Right lobe of liver (tissue), 6 donors: ENCODE data around the gene MEOX1. TPM values are rescaled to one million over a fixed set of nuclear protein-coding genes. Genes with fewer than 3 reads are reported as not detected.

ENCODE experiments used
- ATAC-seq, 4 donors: fragments of 200-7000 bp; cut with Tn5 transposase; one replicate each; pipeline ENCODE4 v1.9.1; 2020; ENCODE audit warnings: mild to moderate bottlenecking in 4 of 4, moderate library complexity in 4 of 4
- DNase-seq, 3 donors: peaks; one replicate each; pipeline ENCODE4 v3.0.0-alpha.2; 2020
- H3K27ac ChIP-seq, 3 donors: fragments of 200-600 bp; one replicate each; pipeline ENCODE4 v1.8.0; 2022
- H3K27me3 ChIP-seq, 2 donors: fragments of 200-600 bp; one replicate each; pipeline ENCODE4 v1.8.0; 2022
- H3K36me3 ChIP-seq, 4 donors: fragments of 200-600 bp; sonication (generic) in 1 of 4; one replicate each; pipeline versions ENCODE4 v1.5.1 to v1.8.0; 2017 to 2022; ENCODE audit warnings: control low read depth in 1 of 4
- H3K4me1 ChIP-seq, 4 donors: fragments of 200-600 bp; sonication (generic) in 1 of 4; one replicate each; pipeline versions ENCODE4 v1.5.1 to v1.8.0; 2017 to 2022; ENCODE audit warnings: control low read depth in 1 of 4
- H3K4me3 ChIP-seq, 3 donors: fragments of 200-600 bp; one replicate each; pipeline ENCODE4 v1.8.0; 2022
- H3K9me3 ChIP-seq, 4 donors: fragments of 200-600 bp; sonication (generic) in 1 of 4; one replicate each; pipeline versions ENCODE4 v1.5.1 to v1.8.0; 2017 to 2022; ENCODE audit warnings: control low read depth in 1 of 4
- CTCF ChIP-seq, 4 donors: fragments of 200-600 bp in 3 of 4; fragments of 450-650 bp in 1 of 4; IDR thresholded peaks; one replicate each; pipeline versions ENCODE4 v1.5.1 to v1.8.0; 2016 to 2022; ENCODE audit warnings: antibody characterized with exemption in 4 of 4, mild to moderate bottlenecking in 2 of 4
- POLR2A ChIP-seq: fragments of 450-650 bp; IDR thresholded peaks from one replicate; pipeline ENCODE4 v1.6.1; 2017; ENCODE audit warnings: antibody characterized with exemption, mild to moderate bottlenecking
- WGBS: methylation state at CpG from one replicate; pipeline ENCODE4 v1.1.6; 2018; ENCODE audit warnings: low coverage, low lambda C conversion rate; ENCODE audit not compliant: insufficient coverage; ENCODE audit errors: missing lambda C conversion rate; 5-methylcytosine and 5-hydroxymethylcytosine counted together
- intact Hi-C, 2 donors: fragments of 100-400 bp; cut with DNase I; formaldehyde crosslinking; loops; one replicate each; pipeline versions ENCODE4 v1.11.2 to v1.14.1; 2022
- total RNA-seq, 6 experiments: library from RNA; depleted of rRNA in 2 of 6; stranded (reverse); fragments of >200 nt in 2 of 6; fragmentation: NEBNext Ultra II Directional in 3 of 6; extraction: Animal tissue kit (Norgen Biotek cat#: 25700) in 3 of 6; gene quantifications; one replicate each; pipeline versions ENCODE4 v1.1.0 to v1.2.4, GENCODE V29; 2016 to 2023
- donor health status: DM: no; HTN: yes; CAD: no.
- donor health status: DM: no; HTN: no; CAD: no.
- donor health status: DM: no; HTN: no; CAD: no.
- donor health status: DM: no; HTN: yes; CAD: no.
- donor health status: DM: no; HTN: yes; CAD: no.

The MEOX1 gene
- total RNA-seq, 6 experiments from 2014 or later: 0.11 TPM; not detected in 5

GRCh38 chr17:43640491-43641252 is 21.1 kb downstream of the MEOX1 start:
- Histone ChIP-seq H3K9me3 (no peaks in the 10 kb centered on the region), H3K4me1 (no peaks in the 10 kb centered on the region), H3K36me3 (no peaks in the 10 kb centered on the region), H3K4me3 (no peak overlapping the region), H3K27me3 (no peaks in the 10 kb centered on the region), H3K27ac (no peak overlapping the region)
- intact Hi-C loops: no loop called here
- TF ChIP-seq CTCF (IDR thresholded peaks at IDR 0.05) (no peak), POLR2A (no peak)
- DNase-seq: no peak
- no peak for ATAC-seq
- WGBS: 82% methylated on average over 8 of the region's 8 CpGs

- H3K27me3 ChIP-seq: no peaks in the 10 kb centered on the region
- ATAC-seq (no peak), DNase-seq (no peak)
- no peaks in the 10 kb centered on the region for H3K4me1 ChIP-seq
- intact Hi-C loops: no loop called here
- TF ChIP-seq POLR2A: no peak
- TF ChIP-seq CTCF (IDR thresholded peaks at IDR 0.05): no peak
- H3K27ac ChIP-seq: no peak overlapping the region
- H3K4me3 ChIP-seq: no peak overlapping the region
- no peaks in the 10 kb centered on the region for H3K9me3 ChIP-seq
- WGBS: 79% methylated on average over 10 of the region's 13 CpGs
- H3K36me3 ChIP-seq: no peaks in the 10 kb centered on the region
These were observed 24.0 kb downstream of the MEOX1 start for GRCh38 chr17:43637563-43638323.

- intact Hi-C loops: no loop called here
- TF ChIP-seq CTCF (IDR thresholded peaks at IDR 0.05) (no peak), POLR2A (no peak)
- WGBS: 81% methylated on average over 5 of the region's 5 CpGs
- Histone ChIP-seq H3K27me3 (no peaks in the 10 kb centered on the region), H3K36me3 (no peaks in the 10 kb centered on the region), H3K4me3 (no peak overlapping the region), H3K27ac (no peak overlapping the region), H3K9me3 (no peaks in the 10 kb centered on the region), H3K4me1 (no peaks in the 10 kb centered on the region)
- DNase-seq (no peak), ATAC-seq (no peak)
These were observed 25.3 kb downstream of the MEOX1 start for GRCh38 chr17:43636426-43636825.

GRCh38 chr17:43634591-43635125 is 27.1 kb downstream of the MEOX1 start:
- Histone ChIP-seq H3K4me3 (no peak overlapping the region), H3K36me3 (no peaks in the 10 kb centered on the region), H3K27me3 (no peaks in the 10 kb centered on the region), H3K9me3 (no peaks in the 10 kb centered on the region), H3K4me1 (no peaks in the 10 kb centered on the region), H3K27ac (peak overlapping the region in 1 of 3 donors; percentile 23)
- 46% methylated on average over 6 of the region's 13 CpGs for WGBS
- peak in 1 of 3 donors; percentile 63 for DNase-seq
- peak in 2 of 4 donors; percentile 20 to 54 for ATAC-seq
- TF ChIP-seq POLR2A (no peak), CTCF (IDR thresholded peaks at IDR 0.05) (no peak)
- intact Hi-C loops: no loop called here
